ENCODE measurements around the gene URB1. TPM values are rescaled to one million over a fixed set of nuclear protein-coding genes. Genes with fewer than 3 reads are reported as not detected.

URB1 gene
- total and polyA plus RNA-seq, 12 donors: 4.0 to 17.7 (median 12.6) TPM

- H3K4me3 ChIP-seq: no peak overlapping the region
- no peaks in the 10 kb centered on the region for H3K27me3 ChIP-seq
- ATAC-seq (peak; percentile 68 to 94 (median 86)), DNase-seq (peak in 1 of 2 donors; percentile 61)
- intact Hi-C loops (cut with DNase I): no loop called here
- 48 to 51% methylated on average over 5 of the region's 5 CpGs for WGBS, 2 donors
- peak overlapping the region in 6 of 10 donors; percentile 7 to 57 (median 44) for H3K27ac ChIP-seq
- peaks cover 0 to 12% (median 0%) of the 10 kb centered on the region in 9 donors for H3K4me1 ChIP-seq
- H3K9me3 ChIP-seq: no peaks in the 10 kb centered on the region
- TF ChIP-seq, protein P1, sequence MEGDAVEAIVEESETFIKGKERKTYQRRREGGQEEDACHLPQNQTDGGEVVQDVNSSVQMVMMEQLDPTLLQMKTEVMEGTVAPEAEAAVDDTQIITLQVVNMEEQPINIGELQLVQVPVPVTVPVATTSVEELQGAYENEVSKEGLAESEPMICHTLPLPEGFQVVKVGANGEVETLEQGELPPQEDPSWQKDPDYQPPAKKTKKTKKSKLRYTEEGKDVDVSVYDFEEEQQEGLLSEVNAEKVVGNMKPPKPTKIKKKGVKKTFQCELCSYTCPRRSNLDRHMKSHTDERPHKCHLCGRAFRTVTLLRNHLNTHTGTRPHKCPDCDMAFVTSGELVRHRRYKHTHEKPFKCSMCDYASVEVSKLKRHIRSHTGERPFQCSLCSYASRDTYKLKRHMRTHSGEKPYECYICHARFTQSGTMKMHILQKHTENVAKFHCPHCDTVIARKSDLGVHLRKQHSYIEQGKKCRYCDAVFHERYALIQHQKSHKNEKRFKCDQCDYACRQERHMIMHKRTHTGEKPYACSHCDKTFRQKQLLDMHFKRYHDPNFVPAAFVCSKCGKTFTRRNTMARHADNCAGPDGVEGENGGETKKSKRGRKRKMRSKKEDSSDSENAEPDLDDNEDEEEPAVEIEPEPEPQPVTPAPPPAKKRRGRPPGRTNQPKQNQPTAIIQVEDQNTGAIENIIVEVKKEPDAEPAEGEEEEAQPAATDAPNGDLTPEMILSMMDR (IDR thresholded peaks at IDR 0.05): no peak
- peaks cover 0 to 100% (median 17%) of the 10 kb centered on the region in 9 donors for H3K36me3 ChIP-seq
Observed at GRCh38 chr21:32378956-32379355, 13.9 kb downstream of the URB1 start.

- H3K9me3 ChIP-seq: no peaks in the 10 kb centered on the region
- H3K27me3 ChIP-seq: no peaks in the 10 kb centered on the region
- TF ChIP-seq, protein P1 (IDR thresholded peaks at IDR 0.05): no peak
- no peak overlapping the region for H3K4me3 ChIP-seq
- intact Hi-C loops (cut with DNase I): no loop called here
- ATAC-seq (no peak), DNase-seq (no peak)
- H3K4me1 ChIP-seq: peaks cover 0 to 15% (median 0%) of the 10 kb centered on the region in 9 donors
- peak overlapping the region in 4 of 10 donors; percentile 35 to 57 (median 52) for H3K27ac ChIP-seq
- peaks cover 0 to 99% (median 8%) of the 10 kb centered on the region in 9 donors for H3K36me3 ChIP-seq
- WGBS, 2 donors: 77 to 80% methylated on average over 7 of the region's 7 CpGs
Observed at GRCh38 chr21:32377991-32378390, 14.8 kb downstream of the URB1 start.

- peak in 1 of 8 donors; percentile 20 for ATAC-seq
- Histone ChIP-seq H3K4me1 (peaks cover 0 to 20% (median 2%) of the 10 kb centered on the region in 9 donors), H3K27me3 (no peaks in the 10 kb centered on the region), H3K36me3 (peaks cover 0 to 96% (median 10%) of the 10 kb centered on the region in 9 donors), H3K9me3 (no peaks in the 10 kb centered on the region), H3K4me3 (no peak overlapping the region), H3K27ac (peak overlapping the region in 1 of 10 donors; percentile 57)
- TF ChIP-seq, protein P1 (IDR thresholded peaks at IDR 0.05): no peak
- no peak for DNase-seq
- WGBS, 2 donors: 89 to 96% methylated on average over 8 of the region's 8 CpGs
- intact Hi-C loops (cut with DNase I): no loop called here
Observed at GRCh38 chr21:32377506-32377905, 15.3 kb downstream of the URB1 start.

DNA sequence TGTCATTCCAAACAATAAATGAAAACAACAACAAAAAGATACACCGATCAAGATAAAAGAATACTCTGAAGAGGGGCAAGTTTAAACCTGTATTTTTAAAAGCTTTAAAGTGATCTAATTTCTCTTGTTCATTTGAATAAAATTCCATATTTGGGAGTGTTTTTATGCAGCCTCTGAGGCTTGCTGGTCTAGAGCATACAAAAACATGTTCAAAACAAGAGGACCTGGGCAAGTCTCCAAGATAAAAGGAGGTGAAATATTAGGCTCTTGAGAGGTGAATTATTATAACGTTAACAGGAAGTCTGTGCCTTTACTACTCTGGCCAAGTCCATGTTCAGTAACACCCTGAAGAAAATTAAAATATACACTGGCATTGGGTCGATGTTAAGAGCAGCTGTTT lies 20.1 kb downstream of the URB1 start:
- Histone ChIP-seq H3K36me3 (peaks cover 0 to 99% (median 14%) of the 10 kb centered on the region in 9 donors), H3K27me3 (no peaks in the 10 kb centered on the region), H3K27ac (peak overlapping the region in 8 of 10 donors; percentile 35 to 75 (median 52)), H3K4me3 (no peak overlapping the region), H3K4me1 (peaks cover 0 to 35% (median 11%) of the 10 kb centered on the region in 9 donors), H3K9me3 (no peaks in the 10 kb centered on the region)
- TF ChIP-seq, protein P1 (IDR thresholded peaks at IDR 0.05): no peak
- ATAC-seq (peak in 1 of 8 donors; percentile 50), DNase-seq (no peak)
- 44 to 48% methylated on average over 3 of the region's 3 CpGs for WGBS, 2 donors
- intact Hi-C loops (cut with DNase I): no loop called here
